ENCODE results near the gene MYL3.

The MYL3 gene

GRCh38 chr3:46877406-46878125 is 14.3 kb upstream of the MYL3 start, which contains the start of gene PTH1R:
TSS of gene PTH1R (plus strand) at chr3:46877721. CDS start at chr3:46883560, 5,839 bp downstream.
- no peak within 1 kb of the TSS for H3K4me3 ChIP-seq (ENCODE audit: low read depth, low read length)
- DNase-seq (ENCODE audit: low read depth): no peak
- TF ChIP-seq, protein P1, sequence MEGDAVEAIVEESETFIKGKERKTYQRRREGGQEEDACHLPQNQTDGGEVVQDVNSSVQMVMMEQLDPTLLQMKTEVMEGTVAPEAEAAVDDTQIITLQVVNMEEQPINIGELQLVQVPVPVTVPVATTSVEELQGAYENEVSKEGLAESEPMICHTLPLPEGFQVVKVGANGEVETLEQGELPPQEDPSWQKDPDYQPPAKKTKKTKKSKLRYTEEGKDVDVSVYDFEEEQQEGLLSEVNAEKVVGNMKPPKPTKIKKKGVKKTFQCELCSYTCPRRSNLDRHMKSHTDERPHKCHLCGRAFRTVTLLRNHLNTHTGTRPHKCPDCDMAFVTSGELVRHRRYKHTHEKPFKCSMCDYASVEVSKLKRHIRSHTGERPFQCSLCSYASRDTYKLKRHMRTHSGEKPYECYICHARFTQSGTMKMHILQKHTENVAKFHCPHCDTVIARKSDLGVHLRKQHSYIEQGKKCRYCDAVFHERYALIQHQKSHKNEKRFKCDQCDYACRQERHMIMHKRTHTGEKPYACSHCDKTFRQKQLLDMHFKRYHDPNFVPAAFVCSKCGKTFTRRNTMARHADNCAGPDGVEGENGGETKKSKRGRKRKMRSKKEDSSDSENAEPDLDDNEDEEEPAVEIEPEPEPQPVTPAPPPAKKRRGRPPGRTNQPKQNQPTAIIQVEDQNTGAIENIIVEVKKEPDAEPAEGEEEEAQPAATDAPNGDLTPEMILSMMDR (IDR thresholded peaks at IDR 0.05; ENCODE audit: insufficient read depth, low read depth, low read length, missing control alignments): no peak

- TF ChIP-seq, protein P1 (IDR thresholded peaks at IDR 0.05; ENCODE audit: insufficient read depth, low read depth, low read length, missing control alignments): no peak
- no peak overlapping the region for H3K4me3 ChIP-seq (ENCODE audit: low read depth, low read length)
- DNase-seq (ENCODE audit: low read depth): no peak
Measured at GRCh38 chr3:46876313-46877300, 13.4 kb upstream of the MYL3 start.

DNA sequence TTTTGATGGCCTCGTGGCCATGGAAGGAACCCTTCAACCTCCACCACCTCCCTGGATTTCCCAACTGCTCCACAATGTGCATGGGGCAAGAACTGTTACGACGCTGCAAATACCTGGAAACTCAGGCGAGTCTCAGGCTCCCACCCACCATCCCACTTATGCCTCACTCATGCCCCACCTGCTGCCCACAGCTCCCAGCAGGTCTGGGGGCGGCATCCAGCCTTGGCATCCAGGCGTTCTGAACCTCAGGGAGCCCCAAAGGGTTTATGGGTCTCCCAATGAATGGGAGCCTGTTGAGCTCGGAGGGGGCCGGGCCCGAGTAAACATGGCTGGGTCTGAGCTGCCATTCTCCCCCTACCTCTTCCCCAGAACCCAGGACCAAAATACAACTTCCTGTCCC is 12.3 kb upstream of the MYL3 start:
- TF ChIP-seq, protein P1 (IDR thresholded peaks at IDR 0.05; ENCODE audit: insufficient read depth, low read depth, low read length, missing control alignments): no peak
- no peak for DNase-seq (ENCODE audit: low read depth)
- no peak overlapping the region for H3K4me3 ChIP-seq (ENCODE audit: low read depth, low read length)

DNA sequence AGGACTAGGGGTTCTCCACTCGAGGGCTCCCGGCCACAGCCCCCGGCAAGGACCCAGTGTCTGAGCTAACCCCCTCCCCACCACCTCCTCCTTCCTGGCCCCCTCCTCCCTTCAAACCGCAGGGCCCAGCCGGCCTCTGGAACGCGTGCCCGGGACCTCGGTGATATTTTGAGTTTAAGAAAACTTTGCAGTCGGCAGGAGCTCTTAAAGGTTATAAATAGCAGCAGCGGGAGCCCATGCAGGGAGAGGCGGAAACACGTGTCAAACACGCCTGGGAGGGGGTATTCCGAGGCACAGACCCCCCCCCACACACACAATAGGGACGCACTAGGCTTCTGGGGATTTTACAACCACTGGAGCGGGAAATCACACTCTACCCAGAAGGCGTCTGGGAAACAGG is 11.2 kb upstream of the MYL3 start:
- no peak for DNase-seq (ENCODE audit: low read depth)
- no peak overlapping the region for H3K4me3 ChIP-seq (ENCODE audit: low read depth, low read length)
- TF ChIP-seq, protein P1 (IDR thresholded peaks at IDR 0.05; ENCODE audit: insufficient read depth, low read depth, low read length, missing control alignments): no peak

DNA sequence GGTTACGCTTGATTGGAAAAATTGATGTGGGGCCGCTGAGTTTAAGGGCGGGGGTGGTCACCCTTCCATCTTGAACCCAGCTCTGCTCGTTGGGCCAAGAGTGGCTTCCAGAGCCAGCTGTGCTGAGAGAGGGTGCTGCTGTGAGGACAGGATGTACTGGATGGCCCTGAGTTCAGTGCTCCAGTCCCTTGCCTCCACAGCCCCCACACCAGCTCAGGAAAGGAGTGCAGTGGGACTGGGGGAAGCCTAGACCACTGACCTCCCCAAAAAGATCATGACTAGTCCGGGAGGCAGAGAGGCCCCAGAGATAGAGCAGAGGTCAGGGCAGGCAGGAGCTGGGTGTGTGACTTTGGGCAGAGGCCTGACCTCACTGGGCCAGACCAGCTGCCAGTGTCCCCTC is 10.3 kb upstream of the MYL3 start:
- no peak overlapping the region for H3K4me3 ChIP-seq (ENCODE audit: low read depth, low read length)
- DNase-seq (ENCODE audit: low read depth): no peak
- TF ChIP-seq, protein P1 (IDR thresholded peaks at IDR 0.05; ENCODE audit: insufficient read depth, low read depth, low read length, missing control alignments): no peak

DNA sequence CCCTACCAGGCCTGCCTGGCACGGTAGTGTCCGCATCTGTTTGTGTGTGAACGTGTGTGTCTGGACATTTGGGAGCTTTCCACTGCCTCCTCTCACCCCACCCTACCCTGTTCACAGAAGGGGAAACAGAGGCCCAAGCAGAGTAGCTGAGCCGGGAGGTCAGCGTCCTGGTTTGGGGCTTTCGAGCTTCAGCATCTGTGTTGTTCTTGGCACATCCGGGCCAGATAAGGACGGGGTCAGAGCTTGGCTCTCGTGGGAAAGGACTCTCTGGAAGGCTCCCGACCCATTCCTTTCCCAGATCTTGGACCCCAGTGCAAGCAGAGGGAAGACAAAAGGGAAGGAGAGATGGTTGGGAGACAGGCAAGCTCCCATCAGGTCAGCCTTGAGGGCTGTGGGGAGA is 8.0 kb upstream of the MYL3 start:
- no peak overlapping the region for H3K4me3 ChIP-seq (ENCODE audit: low read depth, low read length)
- no peak for DNase-seq (ENCODE audit: low read depth)
- TF ChIP-seq, protein P1 (IDR thresholded peaks at IDR 0.05; ENCODE audit: insufficient read depth, low read depth, low read length, missing control alignments): no peak
